Common myeloid progenitor, CD34-positive (primary cell): Measurements from ENCODE around the gene MAL.

Experiments used
- CTCF ChIA-PET: fragments of 350-600 bp; sonication (Branson Sonifier 250); formaldehyde crosslinking; loops from one replicate; lab custom pipeline; 2021; ENCODE audit warnings: antibody characterized with exemption; lab: Charles Lee
- POLR2A ChIA-PET: fragments of 350-600 bp; sonication (Branson Sonifier 250); formaldehyde crosslinking; loops from one replicate; lab custom pipeline; 2021; ENCODE audit warnings: antibody characterized with exemption; lab: Charles Lee
- DNase-seq, 3 donors: peaks; one replicate each; pipeline versions ENCODE4 v3.0.0 to v3.0.0-alpha.2; 2013
- H3K27ac ChIP-seq, 2 experiments: 1 replicate in 1 of 2; 2 replicates in 1 of 2; pipeline ENCODE4 v1.7.0; 2013; ENCODE audit warnings: inconsistent platforms in 2 of 2, low read length in 2 of 2, mild to moderate bottlenecking in 2 of 2, low read depth in 1 of 2, moderate library complexity in 1 of 2; ENCODE audit not compliant: severe bottlenecking in 2 of 2, insufficient read depth in 1 of 2, poor library complexity in 1 of 2
- H3K27me3 ChIP-seq, 5 experiments: replicated peaks in 2 of 5; 1 replicate in 3 of 5; 2 replicates in 2 of 5; pipeline versions ENCODE4 v1.6.1 to v1.7.0; 2013; ENCODE audit warnings: low read length in 4 of 5, mild to moderate bottlenecking in 2 of 5, moderate library complexity in 2 of 5, inconsistent platforms in 1 of 5; ENCODE audit not compliant: insufficient read depth in 5 of 5, control insufficient read depth in 4 of 5
- H3K36me3 ChIP-seq, 4 experiments: 1 replicate in 2 of 4; 2 replicates in 2 of 4; pipeline versions ENCODE4 v1.6.1 to v1.7.0; 2013; ENCODE audit warnings: low read length in 3 of 4, control low read depth in 1 of 4, mild to moderate bottlenecking in 1 of 4; ENCODE audit not compliant: control insufficient read depth in 4 of 4, insufficient read depth in 4 of 4
- H3K4me1 ChIP-seq, 4 experiments: 1 replicate in 3 of 4; 2 replicates in 1 of 4; pipeline versions ENCODE4 v1.6.1 to v1.7.1; 2013; ENCODE audit warnings: low read length in 3 of 4, mild to moderate bottlenecking in 3 of 4, control low read depth in 1 of 4, inconsistent platforms in 1 of 4, moderate library complexity in 1 of 4; ENCODE audit not compliant: control insufficient read depth in 4 of 4, insufficient read depth in 4 of 4; ENCODE audit errors: control extremely low read depth in 1 of 4
- H3K4me3 ChIP-seq, 7 experiments: 1 replicate in 4 of 7; 2 replicates in 3 of 7; pipeline versions ENCODE4 v1.5.1 to v1.7.0; 2013; ENCODE audit warnings: mild to moderate bottlenecking in 7 of 7, low read length in 6 of 7, moderate library complexity in 6 of 7, inconsistent platforms in 2 of 7, low read depth in 2 of 7, control low read depth in 1 of 7; ENCODE audit not compliant: insufficient read depth in 4 of 7, control insufficient read depth in 1 of 7; ENCODE audit errors: extremely low read depth in 1 of 7
- H3K9me3 ChIP-seq, 5 experiments: 1 replicate in 4 of 5; 2 replicates in 1 of 5; pipeline versions ENCODE4 v1.6.1 to v1.7.1; 2013; ENCODE audit warnings: low read length in 4 of 5, mild to moderate bottlenecking in 2 of 5, inconsistent platforms in 1 of 5, low read depth in 1 of 5, moderate library complexity in 1 of 5; ENCODE audit not compliant: control insufficient read depth in 4 of 5, insufficient read depth in 2 of 5; ENCODE audit errors: control extremely low read depth in 1 of 5
- WGBS: methylation state at CpG from one replicate; pipeline ENCODE4 v1.1.5; 2013; ENCODE audit not compliant: insufficient coverage; 5-methylcytosine and 5-hydroxymethylcytosine counted together

MAL gene

DNA sequence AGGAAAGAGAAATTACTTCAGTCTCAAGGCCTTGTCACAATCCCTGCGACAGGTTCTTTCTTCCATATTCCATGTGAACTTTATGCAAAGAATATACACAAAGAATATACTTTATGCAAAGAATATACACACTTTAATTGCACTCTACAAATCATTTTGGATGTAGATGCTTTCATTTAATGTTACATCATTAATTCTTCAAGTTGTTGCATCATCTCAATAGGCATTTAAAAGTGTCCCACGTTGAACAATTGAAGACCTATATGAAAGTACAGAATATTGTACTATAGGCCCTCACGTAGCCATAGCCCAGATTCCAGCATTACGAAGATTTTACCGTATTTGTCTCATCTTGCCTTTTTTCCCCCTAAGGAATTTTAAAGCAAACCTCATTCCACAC, 33.1 kb upstream of the MAL start:
- Histone ChIP-seq H3K4me1 (no peaks in the 10 kb centered on the region), H3K27me3 (peaks cover 0 to 15% (median 6%) of the 10 kb centered on the region in 5 experiments), H3K27ac (no peak overlapping the region), H3K4me3 (no peak overlapping the region), H3K9me3 (no peaks in the 10 kb centered on the region), H3K36me3 (no peaks in the 10 kb centered on the region)
- CTCF ChIA-PET: no interaction called here
- DNase-seq: no peak
- POLR2A ChIA-PET: no interaction called here
- 94% methylated on average over 3 of the region's 5 CpGs for WGBS

DNA sequence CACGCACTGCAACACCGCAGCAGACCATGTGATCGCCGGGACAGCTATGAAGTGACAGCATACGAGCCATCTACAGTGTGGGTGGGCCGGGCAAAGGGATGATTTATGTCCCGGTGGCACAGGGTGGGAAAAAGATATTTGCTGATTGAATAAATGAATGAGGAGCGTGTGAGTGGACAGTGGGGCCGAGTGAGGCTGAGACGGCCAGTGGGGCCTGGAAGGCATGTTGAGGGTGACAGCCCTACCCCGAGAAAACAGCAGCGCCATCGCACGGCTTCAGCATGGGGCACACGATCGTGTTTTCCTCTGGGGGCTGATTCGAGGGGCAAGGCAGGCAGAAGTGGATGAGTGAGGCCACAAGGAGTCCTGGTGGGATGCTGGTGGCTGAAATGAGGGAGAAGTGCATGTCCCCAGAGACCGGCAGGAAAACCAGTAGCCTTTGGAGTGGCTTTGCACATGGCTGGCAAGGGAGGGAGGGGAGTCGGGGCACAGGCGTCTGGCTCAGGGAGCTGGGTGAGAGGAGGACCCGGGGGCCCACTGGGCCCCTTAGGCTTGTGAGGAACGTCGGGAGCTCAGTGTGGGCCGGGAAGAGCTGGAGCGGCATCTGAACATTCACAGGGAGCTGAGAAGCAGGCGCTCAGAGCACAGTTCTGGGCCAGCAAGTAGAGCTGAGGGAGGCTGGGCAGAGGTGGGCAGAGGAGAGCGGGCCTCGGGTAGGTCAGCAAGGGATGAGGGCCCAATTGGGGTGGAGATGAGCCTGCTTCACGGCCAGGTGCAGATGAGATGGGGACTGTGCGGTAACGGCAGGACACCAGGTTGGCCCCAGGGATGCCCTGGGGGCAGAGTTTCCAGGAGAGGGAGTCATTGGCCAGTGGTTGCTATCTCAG, 32.1 kb upstream of the MAL start:
- 96% methylated on average over 29 of the region's 31 CpGs for WGBS
- Histone ChIP-seq H3K9me3 (no peaks in the 10 kb centered on the region), H3K27ac (no peak overlapping the region), H3K4me1 (peaks cover 0 to 4% (median 2%) of the 10 kb centered on the region in 4 experiments), H3K27me3 (peaks cover 0 to 25% (median 11%) of the 10 kb centered on the region in 5 experiments), H3K4me3 (no peak overlapping the region), H3K36me3 (no peaks in the 10 kb centered on the region)
- no peak for DNase-seq
- POLR2A ChIA-PET: no interaction called here
- CTCF ChIA-PET: interaction anchor here (0.6 kb wide), 1 partner anchor 48 kb away, joined by 3 read pairs; no protein-coding TSS in a partner anchor

- ChIA-PET POLR2A (no interaction called here), CTCF (interaction anchor here (0.6 kb wide), 1 partner anchor 47 kb away, joined by 3 read pairs; no protein-coding TSS in a partner anchor)
- 94% methylated on average over 11 of the region's 16 CpGs for WGBS
- Histone ChIP-seq H3K36me3 (no peaks in the 10 kb centered on the region), H3K9me3 (no peaks in the 10 kb centered on the region), H3K27ac (no peak overlapping the region), H3K4me1 (peaks cover 0 to 7% (median 2%) of the 10 kb centered on the region in 4 experiments), H3K27me3 (peaks cover 0 to 34% (median 15%) of the 10 kb centered on the region in 5 experiments), H3K4me3 (no peak overlapping the region)
- DNase-seq: no peak
Measured at GRCh38 chr2:94994063-94994913, 31.2 kb upstream of the MAL start.

- CTCF ChIA-PET: interaction anchor here (1.9 kb wide), 1 partner anchor 83 kb away, joined by 6 read pairs; no protein-coding TSS in a partner anchor
- WGBS: 90% methylated on average over 2 of the region's 3 CpGs
- no peaks in the 10 kb centered on the region for H3K9me3 ChIP-seq
- H3K4me1 ChIP-seq: peaks cover 0 to 7% (median 2%) of the 10 kb centered on the region in 4 experiments
- DNase-seq: no peak
- H3K36me3 ChIP-seq: no peaks in the 10 kb centered on the region
- no peak overlapping the region for H3K4me3 ChIP-seq
- H3K27me3 ChIP-seq: peaks cover 0 to 40% (median 15%) of the 10 kb centered on the region in 5 experiments
- no peak overlapping the region for H3K27ac ChIP-seq
- POLR2A ChIA-PET: no interaction called here
Measured at GRCh38 chr2:94994914-94995552, 30.5 kb upstream of the MAL start.

GRCh38 chr2:94995553-94996304, 29.8 kb upstream of the MAL start:
- Histone ChIP-seq H3K27me3 (peaks cover 0 to 41% (median 15%) of the 10 kb centered on the region in 5 experiments), H3K9me3 (no peaks in the 10 kb centered on the region), H3K4me1 (peaks cover 0 to 7% (median 2%) of the 10 kb centered on the region in 4 experiments), H3K4me3 (no peak overlapping the region), H3K27ac (no peak overlapping the region), H3K36me3 (no peaks in the 10 kb centered on the region)
- 83% methylated on average over 3 of the region's 7 CpGs for WGBS
- ChIA-PET CTCF (interaction anchor here (0.8 to 1.9 kb wide), 5 partner anchors 9 to 83 kb away, joined by 3 to 6 read pairs (median 3); no protein-coding TSS in a partner anchor), POLR2A (no interaction called here)
- no peak for DNase-seq
